HepG2 (cell line): Measurements from ENCODE around the gene TAF13. TPM values are rescaled to one million over a fixed set of nuclear protein-coding genes. Genes with fewer than 3 reads are reported as not detected.
A peak's percentile ranks its signal among the peaks of the same experiment; 100 is the strongest.

Experiments used
- AHR ChIP-seq: IDR thresholded peaks from 2 replicates; pipeline ENCODE4 v1.6.1; 2018; ENCODE audit warnings: missing genetic modification reagents, missing compliant biosample characterization
- GATAD1 ChIP-seq: IDR thresholded peaks from 2 replicates; pipeline ENCODE4 v1.6.1; 2016; ENCODE audit warnings: missing genetic modification reagents, missing compliant biosample characterization
- KAT8 ChIP-seq: IDR thresholded peaks from 2 replicates; pipeline ENCODE4 v1.6.1; 2016; ENCODE audit warnings: missing genetic modification reagents, missing compliant biosample characterization
- KMT2A ChIP-seq: sonication (generic); formaldehyde crosslinking; IDR thresholded peaks from 2 replicates; pipeline ENCODE4 v1.4.0; 2020; ENCODE audit warnings: missing genetic modification reagents
- MIXL1 ChIP-seq: IDR thresholded peaks from 2 replicates; pipeline ENCODE4 v1.6.1; 2016
- PHF20 ChIP-seq: sonication (generic); formaldehyde crosslinking; IDR thresholded peaks from 2 replicates; pipeline ENCODE4 v1.5.0; 2020; ENCODE audit warnings: mild to moderate bottlenecking, missing genetic modification reagents
- RXRA ChIP-seq: sonication (generic); formaldehyde crosslinking; IDR thresholded peaks from 2 replicates; pipeline ENCODE4 v1.5.1; 2020; ENCODE audit warnings: missing genetic modification reagents
- TEAD3 ChIP-seq: optimal IDR thresholded peaks from 2 replicates; pipeline ENCODE3; 2016; ENCODE audit warnings: borderline replicate concordance
- U2AF2 ChIP-seq: fragments of 200-400 bp; formaldehyde crosslinking; IDR thresholded peaks from 2 replicates; pipeline ENCODE4 v1.6.1; 2017; ENCODE audit warnings: low read depth, mild to moderate bottlenecking, low read length
- ZNF12 ChIP-seq: sonication (generic); formaldehyde crosslinking; IDR thresholded peaks from 2 replicates; pipeline ENCODE4 v1.5.0; 2020; ENCODE audit warnings: missing genetic modification reagents
- ZNF263 ChIP-seq: sonication (generic); formaldehyde crosslinking; IDR thresholded peaks from 2 replicates; pipeline ENCODE4 v1.4.0; 2020; ENCODE audit warnings: missing genetic modification reagents
- ZNF510 ChIP-seq: sonication (generic); formaldehyde crosslinking; IDR thresholded peaks from 2 replicates; pipeline ENCODE4 v1.4.0; 2020; ENCODE audit warnings: low read depth, mild to moderate bottlenecking, missing genetic modification reagents
- polyA plus RNA-seq, 8 experiments: library from polyadenylated mRNA; depleted of rRNA in 3 of 8; stranded (reverse) in 7 of 8; unstranded in 1 of 8; fragments of >200 nt; fragmentation: Illumina TruSeq in 4 of 8; extraction: Trizol in 4 of 8; gene quantifications; 2 replicates each; pipeline versions ENCODE4 v1.2.1 to v1.2.3, GENCODE V29; 2011 to 2016; ENCODE audit warnings: low read depth in 4 of 8, missing spikeins in 1 of 8, mixed read lengths in 1 of 8; ENCODE audit not compliant: insufficient read depth in 1 of 8
- total RNA-seq, 5 experiments: library from RNA; depleted of rRNA; stranded (reverse); fragments of >200 nt; fragmentation: Illumina TruSeq; extraction: Trizol; gene quantifications; 2 replicates each; pipeline ENCODE4 v1.2.3, GENCODE V29; 2016; ENCODE audit warnings: low read depth in 1 of 5
- TF ChIP-seq, protein P1 (sequence below): sonication (generic); formaldehyde crosslinking; IDR thresholded peaks from 2 replicates; pipeline ENCODE4 v1.4.0; 2020; ENCODE audit warnings: missing genetic modification reagents
- TF ChIP-seq, protein P2 (sequence below): sonication (generic); IDR thresholded peaks from 2 replicates; pipeline ENCODE4 v1.6.1; 2016; ENCODE audit warnings: low read depth, borderline replicate concordance
- TF ChIP-seq, protein P3 (sequence below): sonication (generic); formaldehyde crosslinking; IDR thresholded peaks from 2 replicates; pipeline ENCODE4 v1.4.0; 2020; ENCODE audit warnings: missing genetic modification reagents
- TF ChIP-seq, protein P4 (sequence below): sonication (generic); formaldehyde crosslinking; IDR thresholded peaks from 2 replicates; pipeline ENCODE4 v1.5.0; 2020; ENCODE audit warnings: mild to moderate bottlenecking, low read depth, missing genetic modification reagents, borderline replicate concordance
- TF ChIP-seq, protein P5 (sequence below): sonication (generic); formaldehyde crosslinking; IDR thresholded peaks from 2 replicates; pipeline ENCODE4 v1.5.1; 2020; ENCODE audit warnings: mild to moderate bottlenecking, missing genetic modification reagents, moderate library complexity
- TF ChIP-seq, protein P6 (sequence below): sonication (generic); formaldehyde crosslinking; IDR thresholded peaks from 2 replicates; pipeline ENCODE4 v1.4.0; 2020; ENCODE audit warnings: missing genetic modification reagents

TAF13 gene
- total and polyA plus RNA-seq, 2 of the 13 experiments (the other 11 are each of a cell fraction or from before 2014, with no cell fraction given), result 11.5 to 36.3 TPM

DNA sequence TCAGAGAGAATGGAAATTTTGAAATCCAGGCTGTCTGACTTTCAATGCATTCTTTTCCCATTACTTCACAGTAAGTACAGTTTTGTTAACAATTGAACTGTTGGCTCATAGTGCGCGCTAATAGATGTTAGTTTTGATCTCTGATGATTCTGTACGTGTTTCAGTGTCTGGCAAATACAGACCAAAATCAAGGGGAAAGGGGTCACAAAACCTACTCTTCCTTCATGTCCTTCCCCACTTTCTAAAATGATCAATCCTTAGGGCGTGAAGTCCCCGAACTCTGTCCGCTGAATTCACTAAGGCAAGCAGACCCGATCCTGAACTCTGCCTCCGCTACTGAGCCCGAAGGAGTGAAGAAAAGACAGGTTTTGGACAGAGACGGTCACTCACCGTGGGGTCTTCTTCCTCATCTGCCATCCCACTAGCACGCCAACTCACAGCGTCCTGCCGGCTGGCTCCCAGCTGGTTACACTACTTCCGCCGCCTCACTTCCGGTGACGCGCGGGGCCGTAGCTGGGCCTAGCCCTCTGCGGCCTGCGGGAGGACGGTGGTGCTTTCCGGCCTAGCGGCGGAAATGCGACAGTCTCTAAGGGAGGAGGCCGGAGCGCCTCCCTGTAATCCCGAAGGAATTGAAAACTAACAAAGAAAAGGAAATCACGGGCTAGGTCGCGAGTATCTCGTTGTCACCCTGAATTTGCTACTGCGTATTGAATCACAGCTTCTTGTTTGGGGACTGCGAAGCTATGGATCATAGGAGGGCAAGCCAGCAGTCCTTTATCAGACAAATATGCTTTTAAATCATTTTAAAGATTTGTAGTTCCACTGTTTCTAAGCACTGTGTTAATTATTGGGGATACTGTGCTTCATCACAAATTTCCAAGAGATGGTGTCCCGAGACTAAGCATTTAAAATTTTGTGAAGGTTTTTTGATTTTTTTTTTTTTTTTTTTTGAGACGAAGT lies at the start of gene TAF13 (continued):
- TF ChIP-seq, protein P1, sequence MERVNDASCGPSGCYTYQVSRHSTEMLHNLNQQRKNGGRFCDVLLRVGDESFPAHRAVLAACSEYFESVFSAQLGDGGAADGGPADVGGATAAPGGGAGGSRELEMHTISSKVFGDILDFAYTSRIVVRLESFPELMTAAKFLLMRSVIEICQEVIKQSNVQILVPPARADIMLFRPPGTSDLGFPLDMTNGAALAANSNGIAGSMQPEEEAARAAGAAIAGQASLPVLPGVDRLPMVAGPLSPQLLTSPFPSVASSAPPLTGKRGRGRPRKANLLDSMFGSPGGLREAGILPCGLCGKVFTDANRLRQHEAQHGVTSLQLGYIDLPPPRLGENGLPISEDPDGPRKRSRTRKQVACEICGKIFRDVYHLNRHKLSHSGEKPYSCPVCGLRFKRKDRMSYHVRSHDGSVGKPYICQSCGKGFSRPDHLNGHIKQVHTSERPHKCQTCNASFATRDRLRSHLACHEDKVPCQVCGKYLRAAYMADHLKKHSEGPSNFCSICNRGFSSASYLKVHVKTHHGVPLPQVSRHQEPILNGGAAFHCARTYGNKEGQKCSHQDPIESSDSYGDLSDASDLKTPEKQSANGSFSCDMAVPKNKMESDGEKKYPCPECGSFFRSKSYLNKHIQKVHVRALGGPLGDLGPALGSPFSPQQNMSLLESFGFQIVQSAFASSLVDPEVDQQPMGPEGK (CRISPR knock-in tag), result peak; percentile 35; the same call in 1 of the 2 replicates
- peak; percentile 98 for TF ChIP-seq ZNF263
- TF ChIP-seq KAT8 (CRISPR knock-in tag), result peak; percentile 98
- TF ChIP-seq U2AF2, result no peak
- TF ChIP-seq KMT2A, result peak; percentile 93
- peak; percentile 43; the same call in 1 of the 2 replicates for TF ChIP-seq RXRA
- peak; percentile 73 for TF ChIP-seq MIXL1 (CRISPR knock-in tag)
- TF ChIP-seq ZNF12 (CRISPR knock-in tag), result peak; percentile 51; the same call in 1 of the 2 replicates
- peak; percentile 87; the same call in 1 of the 2 replicates for TF ChIP-seq AHR
- 0 out of 2 replicates have a peak, but pooled peaks have one; percentile 68 for TF ChIP-seq ZNF510 (CRISPR knock-in tag)
- peak; percentile 98 for TF ChIP-seq PHF20
- TF ChIP-seq, protein P2, sequence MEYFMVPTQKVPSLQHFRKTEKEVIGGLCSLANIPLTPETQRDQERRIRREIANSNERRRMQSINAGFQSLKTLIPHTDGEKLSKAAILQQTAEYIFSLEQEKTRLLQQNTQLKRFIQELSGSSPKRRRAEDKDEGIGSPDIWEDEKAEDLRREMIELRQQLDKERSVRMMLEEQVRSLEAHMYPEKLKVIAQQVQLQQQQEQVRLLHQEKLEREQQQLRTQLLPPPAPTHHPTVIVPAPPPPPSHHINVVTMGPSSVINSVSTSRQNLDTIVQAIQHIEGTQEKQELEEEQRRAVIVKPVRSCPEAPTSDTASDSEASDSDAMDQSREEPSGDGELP, result peak; percentile 100
- TF ChIP-seq, protein P3, sequence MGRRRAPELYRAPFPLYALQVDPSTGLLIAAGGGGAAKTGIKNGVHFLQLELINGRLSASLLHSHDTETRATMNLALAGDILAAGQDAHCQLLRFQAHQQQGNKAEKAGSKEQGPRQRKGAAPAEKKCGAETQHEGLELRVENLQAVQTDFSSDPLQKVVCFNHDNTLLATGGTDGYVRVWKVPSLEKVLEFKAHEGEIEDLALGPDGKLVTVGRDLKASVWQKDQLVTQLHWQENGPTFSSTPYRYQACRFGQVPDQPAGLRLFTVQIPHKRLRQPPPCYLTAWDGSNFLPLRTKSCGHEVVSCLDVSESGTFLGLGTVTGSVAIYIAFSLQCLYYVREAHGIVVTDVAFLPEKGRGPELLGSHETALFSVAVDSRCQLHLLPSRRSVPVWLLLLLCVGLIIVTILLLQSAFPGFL, result no peak
- peak; percentile 80 for TF ChIP-seq TEAD3 (CRISPR knock-in tag)
- TF ChIP-seq, protein P4, sequence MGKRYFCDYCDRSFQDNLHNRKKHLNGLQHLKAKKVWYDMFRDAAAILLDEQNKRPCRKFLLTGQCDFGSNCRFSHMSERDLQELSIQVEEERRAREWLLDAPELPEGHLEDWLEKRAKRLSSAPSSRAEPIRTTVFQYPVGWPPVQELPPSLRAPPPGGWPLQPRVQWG (CRISPR knock-in tag), result no peak
- peak; percentile 96 for TF ChIP-seq GATAD1 (CRISPR knock-in tag)
- TF ChIP-seq, protein P5, sequence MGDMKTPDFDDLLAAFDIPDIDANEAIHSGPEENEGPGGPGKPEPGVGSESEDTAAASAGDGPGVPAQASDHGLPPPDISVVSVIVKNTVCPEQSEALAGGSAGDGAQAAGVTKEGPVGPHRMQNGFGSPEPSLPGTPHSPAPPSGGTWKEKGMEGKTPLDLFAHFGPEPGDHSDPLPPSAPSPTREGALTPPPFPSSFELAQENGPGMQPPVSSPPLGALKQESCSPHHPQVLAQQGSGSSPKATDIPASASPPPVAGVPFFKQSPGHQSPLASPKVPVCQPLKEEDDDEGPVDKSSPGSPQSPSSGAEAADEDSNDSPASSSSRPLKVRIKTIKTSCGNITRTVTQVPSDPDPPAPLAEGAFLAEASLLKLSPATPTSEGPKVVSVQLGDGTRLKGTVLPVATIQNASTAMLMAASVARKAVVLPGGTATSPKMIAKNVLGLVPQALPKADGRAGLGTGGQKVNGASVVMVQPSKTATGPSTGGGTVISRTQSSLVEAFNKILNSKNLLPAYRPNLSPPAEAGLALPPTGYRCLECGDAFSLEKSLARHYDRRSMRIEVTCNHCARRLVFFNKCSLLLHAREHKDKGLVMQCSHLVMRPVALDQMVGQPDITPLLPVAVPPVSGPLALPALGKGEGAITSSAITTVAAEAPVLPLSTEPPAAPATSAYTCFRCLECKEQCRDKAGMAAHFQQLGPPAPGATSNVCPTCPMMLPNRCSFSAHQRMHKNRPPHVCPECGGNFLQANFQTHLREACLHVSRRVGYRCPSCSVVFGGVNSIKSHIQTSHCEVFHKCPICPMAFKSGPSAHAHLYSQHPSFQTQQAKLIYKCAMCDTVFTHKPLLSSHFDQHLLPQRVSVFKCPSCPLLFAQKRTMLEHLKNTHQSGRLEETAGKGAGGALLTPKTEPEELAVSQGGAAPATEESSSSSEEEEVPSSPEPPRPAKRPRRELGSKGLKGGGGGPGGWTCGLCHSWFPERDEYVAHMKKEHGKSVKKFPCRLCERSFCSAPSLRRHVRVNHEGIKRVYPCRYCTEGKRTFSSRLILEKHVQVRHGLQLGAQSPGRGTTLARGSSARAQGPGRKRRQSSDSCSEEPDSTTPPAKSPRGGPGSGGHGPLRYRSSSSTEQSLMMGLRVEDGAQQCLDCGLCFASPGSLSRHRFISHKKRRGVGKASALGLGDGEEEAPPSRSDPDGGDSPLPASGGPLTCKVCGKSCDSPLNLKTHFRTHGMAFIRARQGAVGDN (CRISPR knock-in tag), result peak; percentile 97
- TF ChIP-seq, protein P6, sequence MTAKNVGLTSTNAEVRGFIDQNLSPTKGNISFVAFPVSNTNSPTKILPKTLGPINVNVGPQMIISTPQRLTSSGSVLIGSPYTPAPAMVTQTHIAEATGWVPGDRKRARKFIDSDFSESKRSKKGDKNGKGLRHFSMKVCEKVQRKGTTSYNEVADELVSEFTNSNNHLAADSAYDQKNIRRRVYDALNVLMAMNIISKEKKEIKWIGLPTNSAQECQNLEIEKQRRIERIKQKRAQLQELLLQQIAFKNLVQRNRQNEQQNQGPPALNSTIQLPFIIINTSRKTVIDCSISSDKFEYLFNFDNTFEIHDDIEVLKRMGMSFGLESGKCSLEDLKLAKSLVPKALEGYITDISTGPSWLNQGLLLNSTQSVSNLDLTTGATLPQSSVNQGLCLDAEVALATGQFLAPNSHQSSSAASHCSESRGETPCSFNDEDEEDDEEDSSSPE (CRISPR knock-in tag), result peak; percentile 58
